Measurements from ENCODE around the gene TNNT3. TPM values are rescaled to one million over a fixed set of nuclear protein-coding genes. Genes with fewer than 3 reads are reported as not detected.

The TNNT3 gene
- total RNA-seq, 1 experiment from 2014 or later: not detected

- WGBS (ENCODE audit: extremely low coverage, insufficient read length, low lambda C conversion rate): no CpG with 5 or more reads among the region's 11 CpGs
- no peak overlapping the region for H2BK5ac ChIP-seq (ENCODE audit: insufficient read length, low read length)
- no peak overlapping the region for H2BK15ac ChIP-seq (ENCODE audit: low read depth, low read length)
- Mint-ChIP-seq H3K9me3 (no peaks in the 10 kb centered on the region), H3K27ac (no peak overlapping the region), H3K36me3 (ENCODE audit: insufficient read depth in 1 of 3, low read depth in 3 of 3) (no peaks in the 10 kb centered on the region), H3K4me1 (no peaks in the 10 kb centered on the region), H3K27me3 (ENCODE audit: low read depth) (peaks cover 20% of the 10 kb centered on the region), H3K4me3 (no peak overlapping the region)
- H3K9ac ChIP-seq (ENCODE audit: extremely low read depth, insufficient read length, low read length): no peak overlapping the region
- no peak overlapping the region for H2AK5ac ChIP-seq (ENCODE audit: insufficient read length, low read length)
- no peak overlapping the region for H3T11ph ChIP-seq (ENCODE audit: low read length)
- no peak overlapping the region for H2BK20ac ChIP-seq (ENCODE audit: low read depth, low read length, poor library complexity, severe bottlenecking)
- TF ChIP-seq CTCF (conservative IDR thresholded peaks at IDR 0.05): no peak
- no peaks in the 10 kb centered on the region for H3K79me2 ChIP-seq (ENCODE audit: insufficient read depth, low read length)
- no peak overlapping the region for H2AFZ ChIP-seq (ENCODE audit: low read length)
- H3K79me1 ChIP-seq (ENCODE audit: insufficient read depth, low read depth, low read length, poor library complexity, severe bottlenecking): no peaks in the 10 kb centered on the region
- no peak overlapping the region for H2BK12ac ChIP-seq (ENCODE audit: insufficient read length, low read depth, low read length)
- no peaks in the 10 kb centered on the region for H3K23me2 ChIP-seq (ENCODE audit: insufficient read length, low read depth, low read length, poor library complexity, severe bottlenecking)
- H4K91ac ChIP-seq (ENCODE audit: insufficient read length, low read depth, low read length): no peak overlapping the region
- H4K20me1 ChIP-seq (ENCODE audit: control insufficient read depth, insufficient read depth, insufficient read length): no peaks in the 10 kb centered on the region
- H3K9me3 ChIP-seq (ENCODE audit: control insufficient read depth, low read depth, low read length): no peaks in the 10 kb centered on the region
- H4K5ac ChIP-seq (ENCODE audit: insufficient read length, low read depth, low read length): no peak overlapping the region
- no peak overlapping the region for H3K14ac ChIP-seq (ENCODE audit: insufficient read depth, low read length)
- H3K4ac ChIP-seq (ENCODE audit: low read depth, low read length): no peak overlapping the region
- no peak overlapping the region for H3K18ac ChIP-seq (ENCODE audit: insufficient read length, low read depth, low read length)
- no peak overlapping the region for H4K8ac ChIP-seq (replicated peaks; ENCODE audit: insufficient read length, low read depth, low read length)
- H3K27ac ChIP-seq (ENCODE audit: insufficient read length, low read depth, low read length): no peak overlapping the region
- H3K56ac ChIP-seq (ENCODE audit: insufficient read length, low read depth, low read length): no peak overlapping the region
- no peak overlapping the region for H2BK120ac ChIP-seq (ENCODE audit: low read depth, low read length, poor library complexity, severe bottlenecking)
- H3K4me1 ChIP-seq (ENCODE audit: insufficient read depth, low read length): no peaks in the 10 kb centered on the region
- no peaks in the 10 kb centered on the region for H3K27me3 ChIP-seq (ENCODE audit: insufficient read depth, low read length)
- H3K4me2 ChIP-seq (ENCODE audit: insufficient read depth, insufficient read length, low read length): no peak overlapping the region
- no peak for DNase-seq
- H3K23ac ChIP-seq (ENCODE audit: insufficient read length, low read depth, low read length): no peak overlapping the region
These were observed 31.8 kb upstream of the TNNT3 start for GRCh38 chr11:1887451-1888346.
